HL-60/S4 treated with phorbol 12-myristate 13-acetate at 8.2 ng/mL for 4 days and 3 days (cell line): ENCODE results near the gene RPL15.
"Not testable (repeated sequence)": the region's sequence is repeated elsewhere in the genome, so short reads cannot be mapped to it uniquely, and the experiment has no call there.

ENCODE experiments used
- in situ Hi-C: fragments of 300-500 bp; cut with MboI; formaldehyde crosslinking; loops from 2 replicates; pipeline ENCODE4 v1.15.0; 2022; ENCODE audit warnings: low sequenced_read_pairs

RPL15 gene

DNA sequence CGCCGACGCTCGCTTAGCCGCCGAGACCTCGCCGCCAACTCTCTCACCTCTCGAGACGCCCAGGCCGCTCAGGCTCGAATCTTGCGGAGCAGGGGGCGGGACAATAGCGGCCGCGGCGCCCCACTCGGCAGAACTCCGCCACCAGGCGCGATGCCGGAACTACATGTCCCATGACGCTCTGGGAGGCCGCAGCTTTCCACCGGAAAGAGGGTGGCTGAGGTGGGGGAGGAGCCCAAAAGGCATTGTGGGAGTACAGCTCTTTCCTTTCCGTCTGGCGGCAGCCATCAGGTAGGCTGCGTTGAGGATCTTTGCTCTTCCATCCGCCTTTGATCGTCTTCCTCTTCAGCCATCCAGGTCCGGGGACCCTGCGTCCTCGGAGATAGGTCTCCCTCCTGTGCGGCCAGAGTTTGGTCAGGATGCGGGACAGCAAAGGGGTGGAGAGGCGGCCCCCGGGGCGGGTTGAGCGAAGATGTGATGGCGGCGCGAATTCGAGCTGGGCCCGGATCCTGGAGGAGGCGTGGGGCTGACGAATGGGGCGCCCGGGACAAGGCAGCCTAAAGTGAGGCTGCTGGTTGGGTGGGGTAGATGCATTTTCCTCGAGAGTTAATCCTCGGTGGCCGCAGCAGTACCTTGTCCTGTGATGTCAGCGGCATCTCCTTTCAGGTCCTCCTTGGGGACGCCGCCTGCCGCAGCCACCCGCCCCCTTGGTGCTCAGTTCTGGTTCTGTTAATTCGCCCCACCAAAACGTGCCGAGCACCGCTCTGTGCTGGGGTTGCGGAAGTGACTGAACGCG, at the start of gene RPL15, which contains the start of gene NKIRAS1:
RPL15 (plus strand) TSS at position 247 of the 793 bp plus-strand sequence. CDS start 728 bp downstream, outside the sequence.
NKIRAS1 (minus strand) TSS at position 105 of the 793 bp plus-strand sequence. CDS start 6,086 bp downstream, outside the sequence.
- in situ Hi-C loops = no loop called here

GRCh38 chr3:23867400-23867799, 49.5 kb upstream of the RPL15 start:
- in situ Hi-C loops = no loop called here

- in situ Hi-C loops = no loop called here
These were observed 49.1 kb upstream of the RPL15 start for GRCh38 chr3:23867838-23868237.

GRCh38 chr3:23869977-23870662, 46.8 kb upstream of the RPL15 start:
- in situ Hi-C loops = no loop called here

- in situ Hi-C loops = not testable (repeated sequence)
These were observed 46.3 kb upstream of the RPL15 start for GRCh38 chr3:23870663-23871043.

DNA sequence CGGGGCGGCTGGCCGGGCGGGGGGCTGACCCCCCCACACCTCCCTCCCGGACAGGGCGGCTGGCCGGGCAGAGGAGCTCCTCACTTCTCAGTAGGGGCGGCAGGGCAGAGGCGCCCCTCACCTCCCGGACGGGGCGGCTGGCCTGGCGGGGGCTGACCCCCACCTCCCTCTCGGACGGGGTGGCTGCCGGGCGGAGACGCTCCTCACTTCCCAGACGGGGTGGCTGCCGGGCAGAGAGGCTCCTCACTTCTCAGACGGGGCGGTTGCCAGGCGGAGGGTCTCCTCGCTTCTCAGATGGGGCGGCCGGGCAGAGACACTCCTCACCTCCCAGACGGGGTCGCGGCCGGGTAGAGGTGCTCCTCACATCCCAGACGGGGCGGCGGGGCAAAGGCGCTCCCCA, 45.6 kb upstream of the RPL15 start:
- in situ Hi-C loops = not testable (repeated sequence)

DNA sequence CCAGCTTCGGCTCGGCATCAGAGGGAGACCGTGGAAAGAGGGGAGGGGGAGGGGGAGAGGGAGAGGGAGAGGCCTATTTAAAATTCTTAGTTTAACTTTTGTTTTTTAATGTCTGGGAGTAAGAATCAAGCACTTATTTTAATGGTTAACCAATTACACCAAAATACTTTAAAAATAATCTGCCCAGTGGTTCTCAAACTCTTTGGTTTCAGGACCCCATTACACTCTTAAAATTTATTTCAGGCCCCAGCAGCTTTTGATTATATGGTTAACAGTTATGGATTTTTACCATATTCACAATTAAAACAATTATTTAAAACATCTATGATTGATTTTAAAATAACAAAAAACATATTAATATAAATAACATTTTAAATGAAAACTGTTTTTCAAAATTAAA, 44.6 kb upstream of the RPL15 start:
- in situ Hi-C loops = no loop called here

- in situ Hi-C loops = no loop called here
These were observed 43.0 kb upstream of the RPL15 start for GRCh38 chr3:23873941-23874340.

DNA sequence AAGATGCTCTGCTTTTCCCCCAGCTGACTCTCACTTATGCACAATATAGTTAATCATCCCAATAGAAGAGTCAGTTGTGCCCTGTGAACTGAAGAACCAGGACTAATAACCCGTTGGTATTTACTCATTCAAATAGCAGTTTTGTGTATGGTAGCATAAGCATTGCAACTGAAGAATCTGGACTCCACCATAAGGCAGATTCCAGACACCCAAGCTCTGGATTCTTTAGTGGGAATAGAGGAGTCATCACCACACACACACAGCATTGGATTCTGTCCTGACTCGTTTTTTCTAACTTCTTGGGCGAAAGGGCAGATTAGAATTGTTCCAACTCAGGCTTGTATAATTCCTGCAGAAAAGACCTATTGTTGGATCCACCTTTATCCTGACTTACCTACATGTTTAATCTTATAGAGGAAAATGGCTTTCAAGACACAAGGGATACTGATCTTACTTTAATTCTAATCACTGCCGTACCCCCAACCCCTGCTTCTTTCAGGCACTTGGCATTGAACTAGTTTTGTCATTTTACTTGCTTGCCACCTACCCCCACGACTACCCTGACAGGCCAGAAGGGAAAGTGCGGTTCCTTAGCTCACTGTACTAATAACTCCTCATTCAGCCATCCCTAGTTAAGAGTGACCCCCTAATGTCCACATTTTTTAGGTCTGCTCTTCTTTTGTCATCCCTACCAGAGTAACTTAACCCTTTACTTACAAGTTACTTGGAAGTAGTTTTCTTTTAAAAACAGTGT, 42.4 kb upstream of the RPL15 start:
- in situ Hi-C loops = no loop called here

DNA sequence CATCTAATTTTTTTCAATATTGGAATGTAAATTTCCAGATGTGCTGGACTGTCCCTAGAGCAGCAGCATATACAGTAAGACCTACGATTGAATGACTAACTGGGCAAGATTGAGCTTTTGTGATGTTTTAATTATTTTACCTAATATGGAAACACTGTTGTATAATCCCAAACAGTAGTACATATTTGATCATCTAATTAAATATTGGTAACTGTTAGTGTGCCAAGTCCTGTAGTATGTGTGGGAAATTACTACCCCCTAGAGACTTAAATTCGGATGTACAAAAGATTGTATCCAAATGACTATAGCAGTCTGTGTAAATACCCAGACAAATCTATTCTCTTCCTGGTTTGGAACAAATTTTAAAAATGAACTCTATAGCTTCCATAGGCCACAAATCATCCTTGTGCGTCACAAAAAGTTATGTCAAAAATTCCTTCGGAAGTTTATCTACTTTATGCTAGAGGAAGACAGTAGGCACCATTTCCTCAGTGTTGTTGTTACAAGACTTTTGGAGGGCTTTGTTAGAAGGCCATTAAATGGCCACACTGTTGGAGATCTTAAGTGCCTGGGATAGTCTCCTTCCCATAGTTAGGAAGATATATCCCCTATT, 41.7 kb upstream of the RPL15 start:
- in situ Hi-C loops = no loop called here

- in situ Hi-C loops = no loop called here
These were observed 40.0 kb upstream of the RPL15 start for GRCh38 chr3:23876923-23877322.

DNA sequence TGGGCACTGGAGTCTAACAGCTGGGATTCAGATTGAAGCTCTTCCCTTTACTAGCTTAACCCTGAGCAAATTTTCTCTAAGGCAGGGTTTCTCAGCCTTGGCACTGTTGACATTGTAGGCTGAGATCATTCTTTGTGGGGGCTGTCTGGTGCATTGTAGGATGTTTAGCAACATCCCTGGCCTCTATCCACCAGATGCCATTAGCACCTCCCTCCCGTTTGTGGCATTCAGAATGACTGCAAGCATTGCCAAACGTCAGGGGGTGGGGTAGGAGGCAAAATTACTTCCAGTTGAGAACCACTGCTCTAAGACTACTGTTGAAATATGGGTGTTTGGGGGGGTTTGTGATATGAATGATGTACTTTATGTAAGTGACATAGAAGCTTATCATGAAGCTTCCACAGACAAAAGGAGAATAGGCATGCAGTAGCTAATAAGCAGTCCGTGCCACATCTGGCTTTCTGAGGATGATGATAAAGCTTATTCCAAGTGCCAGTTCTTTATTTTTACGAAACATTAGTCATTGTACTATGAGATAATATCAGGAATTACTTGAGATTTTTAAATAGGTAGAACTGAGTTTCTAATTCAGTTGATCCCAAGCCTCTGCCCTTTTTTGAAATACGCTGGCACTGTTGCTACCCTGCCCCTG, 39.5 kb upstream of the RPL15 start:
- in situ Hi-C loops = no loop called here

GRCh38 chr3:23879485-23879884, 37.4 kb upstream of the RPL15 start:
- in situ Hi-C loops = no loop called here

DNA sequence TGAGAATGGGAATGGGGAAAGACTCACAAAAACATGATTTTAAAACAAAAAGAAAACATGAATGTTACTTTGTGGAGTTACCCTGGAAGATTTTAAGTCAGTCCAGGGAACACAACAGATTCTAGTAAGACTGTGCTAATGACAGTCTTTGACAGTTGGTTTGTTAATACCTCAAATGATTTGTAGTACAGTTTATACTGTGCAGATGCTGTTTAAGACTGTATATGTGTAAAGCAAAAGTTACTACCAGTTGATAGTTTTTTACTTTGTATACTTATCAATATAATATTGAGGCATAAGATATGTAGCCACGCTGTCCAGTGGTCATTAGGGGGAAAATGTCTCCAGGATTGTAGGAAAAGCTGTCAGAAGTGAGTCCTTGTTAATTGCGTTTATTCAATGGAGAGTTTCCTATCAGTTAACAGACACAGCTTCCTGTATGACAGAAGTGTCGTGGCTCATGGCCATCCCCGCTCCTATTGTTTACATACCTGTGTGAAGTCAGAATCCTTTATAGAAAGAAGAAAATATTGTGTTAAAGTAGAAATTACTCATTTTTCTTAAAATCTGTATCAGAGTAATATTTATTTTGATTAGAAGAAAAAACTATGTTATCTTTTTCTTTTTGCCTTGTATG, 36.1 kb upstream of the RPL15 start:
- in situ Hi-C loops = no loop called here

GRCh38 chr3:23881993-23882392, 34.9 kb upstream of the RPL15 start:
- in situ Hi-C loops = not testable (repeated sequence)

- in situ Hi-C loops = no loop called here
These were observed 34.4 kb upstream of the RPL15 start for GRCh38 chr3:23882487-23882918.

GRCh38 chr3:23884481-23884880, 32.5 kb upstream of the RPL15 start:
- in situ Hi-C loops = no loop called here

DNA sequence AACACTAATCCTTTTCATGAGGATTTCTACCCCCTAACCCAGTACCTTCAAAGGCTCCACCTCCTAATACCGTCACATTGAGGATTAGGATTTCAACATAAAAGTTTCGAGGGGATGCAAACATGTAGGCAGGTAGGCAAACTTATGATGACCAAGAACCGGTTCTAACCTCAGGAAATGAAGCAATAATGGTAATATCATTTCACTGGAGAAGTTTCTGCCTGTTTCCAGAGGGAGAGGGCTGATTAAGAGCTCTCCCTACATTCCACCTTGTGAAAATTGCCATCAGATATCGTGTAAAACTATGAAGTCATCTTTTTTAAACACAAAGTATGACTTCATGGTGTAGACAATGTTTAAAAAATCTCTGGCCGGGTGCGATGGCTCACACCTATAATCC, 31.7 kb upstream of the RPL15 start:
- in situ Hi-C loops = no loop called here

- in situ Hi-C loops = no loop called here
These were observed 30.6 kb upstream of the RPL15 start for GRCh38 chr3:23886311-23886710.

- in situ Hi-C loops = no loop called here
These were observed 28.2 kb upstream of the RPL15 start for GRCh38 chr3:23888617-23889228.
